GM19467 (cell line): Measurements from ENCODE around the gene TLNRD1.

Experiments used
- ATAC-seq: cut with Tn5 transposase; IDR thresholded peaks from one replicate; pipeline ENCODE4 v1.9.1; 2021; ENCODE audit warnings: mild to moderate bottlenecking, moderate library complexity; ENCODE audit not compliant: unreplicated experiment

The TLNRD1 gene

GRCh38 chr15:80977627-80978036, 23.1 kb upstream of the TLNRD1 start:
- no peak for ATAC-seq

- no peak for ATAC-seq
Measured at GRCh38 chr15:80978685-80979329, 21.9 kb upstream of the TLNRD1 start.

GRCh38 chr15:80979538-80980200, 21.1 kb upstream of the TLNRD1 start:
- ATAC-seq, result no peak

GRCh38 chr15:80982205-80982604, 18.5 kb upstream of the TLNRD1 start:
- ATAC-seq, result no peak

GRCh38 chr15:80982839-80983238, 17.9 kb upstream of the TLNRD1 start:
- no peak for ATAC-seq

- no peak for ATAC-seq
Measured at GRCh38 chr15:80984856-80985255, 15.9 kb upstream of the TLNRD1 start.

- no peak for ATAC-seq
Measured at GRCh38 chr15:80985981-80986380, 14.7 kb upstream of the TLNRD1 start.

GRCh38 chr15:80986487-80986886, 14.2 kb upstream of the TLNRD1 start:
- no peak for ATAC-seq

GRCh38 chr15:80988148-80988796, 12.5 kb upstream of the TLNRD1 start:
- ATAC-seq, result no peak

- no peak for ATAC-seq
Measured at GRCh38 chr15:80989081-80989517, 11.6 kb upstream of the TLNRD1 start.

GRCh38 chr15:80989518-80990478, 10.9 kb upstream of the TLNRD1 start, which contains the start of gene MESD:
Gene MESD (minus strand): TSS chr15:80989819. CDS start chr15:80989791, 28 bp downstream.
- peak; percentile 95 for ATAC-seq

GRCh38 chr15:80990955-80991354, 9.8 kb upstream of the TLNRD1 start:
- no peak for ATAC-seq

- ATAC-seq, result no peak
Measured at GRCh38 chr15:80991421-80991820, 9.3 kb upstream of the TLNRD1 start.

- no peak for ATAC-seq
Measured at GRCh38 chr15:80992006-80992405, 8.7 kb upstream of the TLNRD1 start.

- ATAC-seq, result no peak
Measured at GRCh38 chr15:80992441-80992840, 8.3 kb upstream of the TLNRD1 start.

GRCh38 chr15:80996247-80996646, 4.5 kb upstream of the TLNRD1 start:
- ATAC-seq, result no peak

- ATAC-seq, result no peak
Measured at GRCh38 chr15:80997692-80998091, 3.0 kb upstream of the TLNRD1 start.

GRCh38 chr15:80998251-80998650, 2.5 kb upstream of the TLNRD1 start:
- ATAC-seq, result no peak

GRCh38 chr15:80999623-81000036, 1.1 kb upstream of the TLNRD1 start:
- peak; percentile 33 for ATAC-seq

- ATAC-seq, result no peak
Measured at GRCh38 chr15:81000144-81000623, 539 bp upstream of the TLNRD1 start.
